NCI-H128 (cell line): Measurements from ENCODE around the gene TREX2.

Experiments used
- DNase-seq: peaks from one replicate; lab custom pipeline; 2025; ENCODE audit not compliant: unreplicated experiment; lab: John Stamatoyannopoulos, UW

Gene TREX2

DNA sequence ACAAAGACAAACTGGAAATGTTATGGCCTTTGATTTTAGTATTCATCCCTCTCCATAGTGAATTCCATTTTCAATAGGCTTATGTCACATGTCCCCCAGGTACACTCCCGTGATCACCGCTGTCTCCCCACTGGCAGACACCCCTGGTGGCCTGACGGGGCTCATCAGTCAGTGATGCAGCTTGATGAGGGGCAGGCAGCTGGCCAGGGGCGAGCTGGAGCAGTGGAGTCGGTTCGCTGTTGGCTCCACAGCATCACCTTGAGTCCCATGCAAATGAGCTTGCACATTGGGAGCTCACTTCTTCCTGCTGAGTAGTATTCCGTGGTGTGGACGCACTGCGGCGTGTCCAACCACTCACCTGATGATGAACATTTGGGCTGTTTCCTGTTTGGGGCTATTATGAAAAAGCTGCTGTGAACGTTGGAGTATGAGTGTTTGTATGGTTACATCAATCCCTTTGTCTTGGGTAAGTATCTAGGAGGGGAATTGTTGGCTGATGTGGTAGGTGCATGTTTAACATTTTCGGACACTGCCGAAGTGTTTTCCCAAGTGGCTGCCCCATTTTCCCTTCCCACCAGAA, 5.2 kb downstream of the TREX2 start:
- DNase-seq: no peak

- DNase-seq: no peak
Measured at GRCh38 chrX:153439977-153440376, 5.9 kb downstream of the TREX2 start.

GRCh38 chrX:153438532-153438931, 7.3 kb downstream of the TREX2 start:
- DNase-seq: no peak

GRCh38 chrX:153435845-153436244, 10.0 kb downstream of the TREX2 start:
- no peak for DNase-seq

- DNase-seq: no peak
Measured at GRCh38 chrX:153434801-153435200, 11.1 kb downstream of the TREX2 start.

DNA sequence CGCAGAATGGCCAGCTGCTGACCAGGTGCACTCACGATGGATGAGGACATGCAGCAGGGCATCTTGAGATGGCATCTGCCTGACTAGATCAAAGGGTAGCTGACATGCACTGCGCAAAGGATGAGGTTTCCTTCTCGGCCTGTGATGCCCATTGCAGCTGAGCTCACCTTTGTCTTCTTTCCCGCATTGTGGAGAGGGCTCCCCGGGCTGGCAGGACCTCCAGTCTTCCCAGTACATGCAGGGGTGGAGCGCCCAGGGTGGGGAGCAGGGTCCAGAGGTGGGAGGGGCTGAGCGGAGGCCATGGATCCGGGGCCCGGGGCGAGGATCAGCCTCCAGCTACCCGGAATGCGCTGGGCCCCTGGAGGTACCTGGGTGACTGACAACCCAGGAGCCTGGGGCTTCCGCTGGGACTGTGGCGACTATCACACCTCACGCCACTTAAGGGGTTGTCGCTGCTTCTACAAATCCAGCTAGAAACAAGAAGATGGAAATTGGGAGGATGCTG, 12.0 kb downstream of the TREX2 start:
- no peak for DNase-seq

DNA sequence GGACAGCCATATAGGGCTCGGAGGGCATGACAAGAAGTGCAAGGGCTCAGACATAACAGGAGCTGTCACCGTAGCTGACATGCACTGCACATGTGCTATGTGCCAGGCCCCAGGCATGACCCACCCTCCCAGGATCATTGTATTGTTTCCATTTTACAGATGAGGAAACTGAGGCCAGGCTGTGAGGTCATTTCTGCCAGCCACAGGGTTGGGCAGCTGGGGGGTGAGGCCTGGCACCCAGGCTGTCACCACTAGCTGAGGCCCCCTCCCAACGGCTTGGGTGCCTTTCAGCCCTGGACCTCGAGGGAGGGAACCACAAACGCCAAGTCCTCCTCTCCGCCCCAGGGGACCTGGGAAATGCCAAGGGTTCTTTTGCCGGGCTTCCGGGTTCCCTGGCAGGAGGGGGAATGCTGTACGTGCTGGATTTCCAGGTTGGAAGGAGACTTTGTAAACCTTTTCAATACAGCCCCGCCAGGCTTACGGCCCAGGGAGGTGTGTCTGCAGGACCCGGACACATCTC, 12.6 kb downstream of the TREX2 start:
- DNase-seq: no peak

DNA sequence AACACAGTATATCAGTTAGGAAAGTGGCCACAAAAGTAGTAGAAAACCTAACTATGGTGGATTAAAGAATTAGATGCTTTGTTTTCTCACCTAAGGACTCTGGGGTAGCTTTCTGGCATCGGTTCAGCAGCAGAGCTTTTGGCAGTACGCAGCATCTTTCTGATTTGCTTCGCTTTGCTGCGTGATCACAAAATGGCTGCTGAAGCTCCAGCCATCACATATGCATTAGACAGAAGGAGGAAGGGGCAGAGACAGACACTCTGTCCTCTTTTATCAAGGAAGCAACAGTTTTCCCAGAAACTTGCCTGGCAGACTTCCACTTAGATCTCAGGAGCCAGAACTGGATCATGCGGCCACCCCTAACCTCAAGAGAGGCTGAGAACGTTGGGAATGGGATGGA, 15.1 kb downstream of the TREX2 start:
- DNase-seq: no peak

- no peak for DNase-seq
Measured at GRCh38 chrX:153426204-153426603, 19.7 kb downstream of the TREX2 start.

GRCh38 chrX:153423652-153424051, 22.2 kb downstream of the TREX2 start:
- DNase-seq: no peak

DNA sequence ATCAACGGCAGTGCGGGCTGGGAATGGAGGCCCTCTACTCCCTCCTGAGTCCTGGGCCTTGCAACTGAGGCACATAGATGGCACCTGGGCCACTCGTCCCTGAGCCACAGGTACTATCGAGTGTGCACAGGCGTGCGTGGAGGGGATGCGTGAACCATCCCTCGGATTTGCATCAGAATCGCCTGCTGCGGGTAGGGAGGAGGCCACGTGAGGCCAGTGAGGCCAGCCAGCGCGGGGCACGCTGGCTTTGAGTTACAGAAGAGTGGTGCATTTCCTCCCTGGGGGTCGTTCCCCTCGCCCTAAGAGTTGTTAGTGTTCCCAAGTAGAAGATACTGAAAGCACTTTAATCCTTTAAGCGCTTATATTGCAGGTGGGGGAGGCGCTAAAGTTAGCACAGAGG, 24.0 kb downstream of the TREX2 start:
- no peak for DNase-seq

DNA sequence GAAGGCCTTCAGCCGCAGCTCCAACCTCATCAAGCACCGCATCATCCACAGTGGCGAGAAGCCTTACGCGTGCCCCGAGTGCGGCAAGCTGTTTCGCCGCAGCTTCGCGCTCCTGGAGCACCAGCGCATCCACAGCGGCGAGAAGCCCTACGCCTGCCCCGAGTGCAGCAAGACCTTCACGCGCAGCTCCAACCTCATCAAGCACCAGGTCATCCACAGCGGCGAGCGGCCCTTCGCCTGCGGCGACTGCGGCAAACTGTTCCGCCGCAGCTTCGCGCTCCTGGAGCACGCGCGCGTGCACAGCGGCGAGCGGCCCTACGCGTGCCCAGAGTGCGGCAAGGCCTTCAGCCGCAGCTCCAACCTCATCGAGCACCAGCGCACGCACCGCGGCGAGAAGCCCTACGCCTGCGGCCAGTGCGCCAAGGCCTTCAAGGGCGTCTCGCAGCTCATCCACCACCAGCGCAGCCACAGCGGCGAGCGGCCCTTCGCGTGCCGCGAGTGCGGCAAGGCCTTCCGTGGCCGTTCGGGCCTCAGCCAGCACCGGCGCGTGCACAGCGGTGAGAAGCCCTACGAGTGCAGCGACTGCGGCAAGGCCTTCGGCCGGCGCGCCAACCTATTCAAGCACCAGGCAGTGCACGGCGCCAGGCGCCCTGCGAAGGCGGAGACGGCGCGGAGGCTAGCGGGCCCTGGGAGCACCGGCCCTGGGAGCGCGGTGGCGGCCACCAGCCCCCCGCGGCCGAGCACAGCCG, 24.8 kb downstream of the TREX2 start:
- no peak for DNase-seq

DNA sequence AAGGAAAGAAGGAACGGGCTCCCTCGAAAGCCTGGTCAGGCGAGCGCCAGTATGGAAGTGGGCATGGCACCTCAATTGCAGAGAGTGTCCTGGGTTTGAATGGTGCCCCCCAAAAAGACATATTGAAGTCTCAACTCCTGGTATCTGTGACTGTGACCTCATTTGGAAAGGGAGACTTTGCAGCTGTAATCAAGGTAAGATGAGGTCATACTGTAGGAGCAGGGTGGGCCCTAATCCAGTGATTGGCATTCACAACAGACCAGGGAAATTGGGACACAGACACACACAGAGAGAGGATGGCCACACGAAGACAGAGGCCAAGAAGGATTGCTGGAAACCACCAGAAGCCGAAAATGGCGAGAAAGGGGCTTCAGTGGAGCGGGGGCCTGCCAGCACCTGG, 28.2 kb downstream of the TREX2 start:
- no peak for DNase-seq

DNA sequence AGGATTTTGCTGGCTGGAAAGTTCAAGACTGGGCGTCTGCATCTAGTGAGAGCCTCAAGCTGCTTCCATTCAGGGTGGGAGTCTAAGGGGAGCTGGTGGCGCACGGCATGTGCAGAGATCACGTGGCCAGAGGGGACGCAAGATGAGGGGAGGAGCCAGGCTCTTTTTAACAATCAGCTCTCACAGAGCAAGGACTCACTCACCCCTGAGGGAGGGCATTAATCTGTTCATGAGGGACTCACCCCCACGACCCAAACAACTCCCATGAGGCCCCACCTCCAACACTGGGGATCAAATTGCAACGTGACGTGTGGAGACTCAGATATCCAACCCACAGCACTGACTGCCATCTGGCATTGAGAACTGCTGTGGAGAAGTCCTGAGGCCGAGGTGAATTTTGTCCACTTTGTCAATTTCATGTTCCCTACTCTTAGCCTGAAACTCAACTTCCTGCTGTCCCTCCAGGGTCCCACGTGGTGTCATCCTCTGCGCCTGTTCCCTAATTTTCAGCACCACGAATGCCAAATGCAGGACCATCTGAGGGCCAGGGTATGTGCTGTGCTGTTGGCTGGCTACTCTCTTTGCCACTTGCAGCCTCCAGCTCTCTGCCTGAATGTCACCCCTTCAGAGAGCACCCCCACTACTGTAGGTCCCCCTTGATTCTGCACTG, 28.9 kb downstream of the TREX2 start:
- DNase-seq: no peak

GRCh38 chrX:153414856-153415510, 30.9 kb downstream of the TREX2 start:
- no peak for DNase-seq

GRCh38 chrX:153413731-153414130, 32.1 kb downstream of the TREX2 start:
- no peak for DNase-seq

DNA sequence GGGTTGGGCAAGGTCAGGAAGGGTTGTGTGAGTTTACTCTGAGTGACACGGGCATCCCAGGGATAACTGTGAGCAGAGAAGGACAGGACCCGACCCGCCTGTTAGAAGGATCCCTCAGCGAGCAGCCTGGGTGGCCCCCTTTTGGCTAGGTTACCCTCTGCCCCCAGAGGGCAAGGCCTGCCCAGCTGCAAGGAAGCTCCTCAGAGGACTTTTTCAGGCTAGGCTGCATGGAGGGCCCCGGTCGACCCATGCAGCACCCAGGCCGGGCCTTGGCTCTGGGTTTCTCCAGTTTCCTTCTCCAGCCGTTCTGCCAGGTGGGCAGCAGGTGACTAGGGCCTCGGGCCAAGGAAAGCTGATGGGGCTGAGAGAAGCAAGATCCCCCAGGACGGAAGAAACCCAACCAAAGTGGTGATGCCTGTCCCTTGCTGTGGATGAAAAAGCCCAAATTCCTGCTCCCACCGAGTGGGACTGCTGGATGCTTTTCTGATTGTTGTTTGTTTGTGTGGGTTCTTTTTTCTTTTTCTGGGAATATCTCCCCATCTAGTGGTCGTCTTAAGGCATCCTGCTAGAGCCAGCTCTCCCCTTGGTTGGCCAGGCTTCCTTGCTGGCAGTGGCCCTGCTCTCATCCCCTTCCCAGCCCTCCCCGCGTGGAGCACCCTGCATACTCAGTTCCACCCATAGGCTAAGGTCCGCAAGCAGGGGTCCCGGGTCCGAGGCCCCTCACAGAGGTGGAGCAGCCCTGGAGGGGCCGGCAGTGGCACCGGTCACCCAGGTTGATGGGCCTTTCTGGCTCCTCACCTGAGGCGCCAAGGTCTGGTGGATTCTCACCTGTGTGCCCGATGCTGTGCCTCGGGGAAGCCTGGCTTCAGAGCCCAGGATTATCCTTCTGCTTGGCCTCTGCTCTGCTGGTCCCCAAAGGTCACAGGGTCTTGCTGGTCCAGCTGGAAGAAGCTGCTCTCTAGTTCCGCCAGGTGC, 32.8 kb downstream of the TREX2 start:
- DNase-seq: no peak

DNA sequence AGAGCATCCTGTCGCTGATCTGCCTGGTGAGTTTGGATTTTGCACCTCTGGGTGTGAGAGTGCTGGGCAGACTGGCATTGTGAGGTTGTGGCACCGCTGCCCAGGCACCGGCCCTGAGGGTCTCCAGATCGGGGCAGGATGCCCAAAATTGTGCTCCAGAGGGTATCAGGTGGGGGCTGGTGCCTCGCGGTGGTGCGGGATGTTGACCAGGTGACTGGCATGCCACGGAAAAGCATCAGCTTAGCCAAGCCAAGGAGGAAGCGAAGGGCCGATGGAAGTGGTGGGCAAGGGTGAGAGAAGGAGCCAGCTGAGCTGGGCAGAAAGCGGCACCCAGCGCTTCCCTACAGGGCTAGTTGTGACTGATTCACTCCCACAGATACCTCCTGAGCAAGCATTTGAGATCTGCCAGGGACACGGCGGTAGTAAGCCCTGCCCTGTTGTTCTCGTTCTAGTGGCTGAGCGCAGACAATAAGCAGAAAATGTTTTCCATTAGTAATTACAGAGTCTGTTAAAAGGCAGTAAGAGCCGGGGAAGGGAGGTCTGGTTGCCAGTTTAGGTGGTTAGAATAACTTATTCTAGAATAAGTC, 33.8 kb downstream of the TREX2 start:
- peak; percentile 13 for DNase-seq

DNA sequence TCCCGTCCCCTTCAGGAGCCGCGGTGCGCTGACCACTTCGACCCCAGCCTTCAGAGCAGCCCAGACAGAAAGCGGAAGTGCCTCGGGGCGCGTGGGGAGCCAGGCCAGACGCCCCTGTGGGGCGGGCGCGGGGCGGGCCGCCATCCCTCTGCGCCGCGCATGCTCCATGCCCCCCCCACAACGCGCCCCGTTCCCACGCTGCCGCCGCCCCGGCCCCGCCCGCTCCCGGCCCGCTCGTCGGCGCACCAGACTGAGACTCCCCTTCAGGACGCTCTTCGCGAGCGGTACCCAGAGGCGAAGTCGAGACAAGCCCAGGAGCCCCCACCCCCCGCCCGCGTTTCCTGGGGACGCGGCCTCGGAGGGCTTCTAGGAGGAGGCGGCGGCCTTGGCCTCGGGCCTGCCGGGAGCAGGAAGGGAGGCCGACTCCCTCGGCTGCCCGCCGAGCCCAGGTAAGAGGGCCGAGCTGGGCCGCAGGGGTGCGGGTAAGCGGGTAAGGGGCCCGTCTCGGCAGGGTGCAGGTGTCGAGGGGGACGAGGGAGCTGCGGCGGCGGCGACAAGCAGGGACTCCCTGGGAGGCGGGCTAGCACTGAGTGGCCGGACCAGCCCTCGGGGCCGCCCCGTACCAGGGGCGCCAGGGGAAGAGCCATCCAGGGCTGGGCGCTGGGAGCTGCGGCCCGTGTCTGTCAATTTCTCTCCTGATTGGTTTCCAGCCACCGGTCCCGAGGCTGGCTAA, 34.4 kb downstream of the TREX2 start, which contains the start of gene ZFP92:
TSS of gene ZFP92 (plus strand) at position 218 of the 733 bp plus-strand sequence. CDS start 6,851 bp downstream, outside the sequence.
- no peak for DNase-seq
